ENCODE results near the gene LUC7L.
"Not testable (repeated sequence)": the region's sequence is repeated elsewhere in the genome, so short reads cannot be mapped to it uniquely, and the experiment has no call there.

The LUC7L gene

DNA sequence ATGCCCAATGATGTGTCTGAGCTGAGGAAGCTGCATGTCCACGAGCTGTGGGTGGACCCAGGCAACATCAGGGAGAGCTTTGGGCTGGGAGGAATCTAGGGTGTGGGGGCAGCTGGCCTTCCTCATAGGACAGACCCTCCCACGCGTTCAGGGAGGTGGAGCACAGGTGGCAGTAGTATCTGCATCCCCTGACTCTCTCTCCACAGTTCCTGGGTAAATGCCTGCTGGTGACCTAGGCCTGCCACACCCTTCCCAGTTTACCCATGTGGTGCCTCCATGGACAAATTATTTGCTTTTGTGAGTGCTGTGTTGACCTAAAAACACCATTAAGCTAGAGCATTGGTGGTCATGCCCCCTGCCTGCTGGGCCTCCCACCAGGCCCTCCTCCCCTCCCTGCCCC, 60.2 kb downstream of the LUC7L start:
- H3K4me3 ChIP-seq = no peak overlapping the region
- no peak for DNase-seq (ENCODE audit: low read depth, low spot score)
- H3K9ac ChIP-seq (ENCODE audit: insufficient read length) = no peak overlapping the region
- H3K27ac ChIP-seq = no peak overlapping the region
- no peaks in the 10 kb centered on the region for H3K9me3 ChIP-seq (ENCODE audit: low read depth, low read length)
- no peaks in the 10 kb centered on the region for H3K36me3 ChIP-seq (ENCODE audit: insufficient read depth, low read length)
- TF ChIP-seq POLR2AphosphoS5 (IDR thresholded peaks at IDR 0.05; ENCODE audit: borderline replicate concordance, low read depth, low read length) (no peak), FOXP2 (optimal IDR thresholded peaks at IDR 0.05; ENCODE audit: control extremely low read depth, extremely low read length, insufficient read depth) (no peak), EZH2 (IDR thresholded peaks at IDR 0.05) (no peak)

DNA sequence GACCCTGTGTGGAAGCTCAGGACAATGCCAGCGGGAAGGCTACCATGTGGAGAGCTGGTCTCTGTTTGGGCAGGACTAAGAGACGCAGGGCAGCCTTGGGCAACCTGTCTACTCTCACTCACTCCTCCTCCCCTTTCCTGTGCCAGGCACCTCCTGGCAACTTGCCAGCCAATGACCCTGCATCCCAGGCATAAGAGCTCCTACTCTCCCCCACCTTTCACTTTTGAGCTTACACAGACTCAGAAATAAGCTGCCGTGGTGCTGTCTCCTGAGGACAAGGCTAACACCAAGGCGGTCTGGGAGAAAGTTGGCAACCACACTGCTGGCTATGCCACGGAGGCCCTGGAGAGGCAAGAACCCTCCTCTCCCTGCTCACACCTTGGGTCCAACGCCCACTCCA, 60.8 kb downstream of the LUC7L start:
- Histone ChIP-seq H3K36me3 (ENCODE audit: insufficient read depth, low read length) (no peaks in the 10 kb centered on the region), H3K4me3 (no peak overlapping the region), H3K9ac (ENCODE audit: insufficient read length) (no peak overlapping the region), H3K9me3 (ENCODE audit: low read depth, low read length) (no peaks in the 10 kb centered on the region), H3K27ac (no peak overlapping the region)
- DNase-seq (ENCODE audit: low read depth, low spot score) = no peak
- TF ChIP-seq EZH2 (IDR thresholded peaks at IDR 0.05) = no peak
- TF ChIP-seq POLR2AphosphoS5 (IDR thresholded peaks at IDR 0.05; ENCODE audit: borderline replicate concordance, low read depth, low read length) = no peak
- no peak for TF ChIP-seq FOXP2 (optimal IDR thresholded peaks at IDR 0.05; ENCODE audit: control extremely low read depth, extremely low read length, insufficient read depth)

DNA sequence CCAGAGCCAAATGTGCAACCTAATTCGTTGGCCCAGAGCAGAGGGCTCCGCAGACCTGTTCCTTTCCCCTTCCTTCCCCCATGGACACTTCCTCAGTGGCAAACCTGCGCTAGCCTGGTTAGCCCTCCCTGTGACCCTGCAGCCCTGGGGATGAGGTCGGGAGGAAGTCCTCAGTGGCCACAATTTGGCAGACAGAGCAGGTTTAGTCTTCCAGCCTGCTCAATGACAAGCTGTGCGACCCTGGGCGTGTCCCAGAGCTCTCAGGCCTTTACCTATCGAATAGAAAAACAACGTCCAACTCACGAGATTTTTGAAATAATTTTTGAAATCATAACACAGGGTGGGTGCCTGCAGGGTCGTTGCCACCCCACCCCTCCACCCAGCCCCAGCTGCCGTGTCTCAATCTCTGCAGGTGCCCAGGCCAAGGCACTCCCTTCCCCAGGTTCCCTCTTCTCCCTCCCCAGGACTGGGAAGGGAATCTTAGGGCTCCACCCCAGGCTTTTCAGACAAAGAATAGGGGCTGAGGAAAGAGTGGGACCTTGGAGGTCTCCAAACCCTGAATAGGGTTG, 62.0 kb downstream of the LUC7L start:
- H3K9me3 ChIP-seq (ENCODE audit: low read depth, low read length) = no peaks in the 10 kb centered on the region
- TF ChIP-seq EZH2 (IDR thresholded peaks at IDR 0.05) (no peak), POLR2AphosphoS5 (IDR thresholded peaks at IDR 0.05; ENCODE audit: borderline replicate concordance, low read depth, low read length) (no peak), FOXP2 (optimal IDR thresholded peaks at IDR 0.05; ENCODE audit: control extremely low read depth, extremely low read length, insufficient read depth) (no peak)
- no peak for DNase-seq (ENCODE audit: low read depth, low spot score)
- H3K27ac ChIP-seq = no peak overlapping the region
- H3K9ac ChIP-seq (ENCODE audit: insufficient read length) = no peak overlapping the region
- H3K4me3 ChIP-seq = no peak overlapping the region
- no peaks in the 10 kb centered on the region for H3K36me3 ChIP-seq (ENCODE audit: insufficient read depth, low read length)

DNA sequence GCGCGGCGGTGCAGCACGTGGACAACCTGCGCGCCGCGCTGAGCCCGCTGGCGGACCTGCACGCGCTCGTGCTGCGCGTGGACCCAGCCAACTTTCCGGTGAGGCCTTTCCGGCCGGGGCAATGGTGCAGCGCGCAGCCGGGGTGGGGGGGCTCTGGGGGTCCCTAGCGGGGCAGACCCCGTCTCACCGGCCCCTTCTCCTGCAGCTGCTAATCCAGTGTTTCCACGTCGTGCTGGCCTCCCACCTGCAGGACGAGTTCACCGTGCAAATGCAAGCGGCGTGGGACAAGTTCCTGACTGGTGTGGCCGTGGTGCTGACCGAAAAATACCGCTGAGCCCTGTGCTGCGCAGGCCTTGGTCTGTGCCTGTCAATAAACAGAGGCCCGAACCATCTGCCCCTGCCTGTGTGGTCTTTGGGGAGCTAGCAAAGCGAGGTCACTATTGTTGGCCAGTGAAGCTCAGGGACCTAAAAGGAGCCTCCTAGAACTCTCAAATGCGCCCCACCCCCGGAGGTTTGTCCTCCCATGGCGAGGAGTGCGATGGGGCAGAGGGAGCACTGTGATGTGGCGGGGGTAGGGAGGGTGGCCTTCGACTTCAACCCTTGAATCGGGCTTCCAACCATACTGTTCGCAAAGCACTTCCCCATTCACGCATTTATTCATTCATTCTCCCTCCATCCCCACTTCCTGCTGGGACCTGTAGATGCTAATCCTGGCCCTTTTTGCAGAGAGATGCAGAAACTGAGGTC, 62.7 kb downstream of the LUC7L start:
- Histone ChIP-seq H3K4me3 (no peak overlapping the region), H3K9ac (ENCODE audit: insufficient read length) (no peak overlapping the region), H3K9me3 (ENCODE audit: low read depth, low read length) (no peaks in the 10 kb centered on the region), H3K27ac (no peak overlapping the region), H3K36me3 (ENCODE audit: insufficient read depth, low read length) (no peaks in the 10 kb centered on the region)
- DNase-seq (ENCODE audit: low read depth, low spot score) = no peak
- TF ChIP-seq FOXP2 (optimal IDR thresholded peaks at IDR 0.05; ENCODE audit: control extremely low read depth, extremely low read length, insufficient read depth) (no peak), EZH2 (IDR thresholded peaks at IDR 0.05) (no peak), POLR2AphosphoS5 (IDR thresholded peaks at IDR 0.05; ENCODE audit: borderline replicate concordance, low read depth, low read length) (no peak)

DNA sequence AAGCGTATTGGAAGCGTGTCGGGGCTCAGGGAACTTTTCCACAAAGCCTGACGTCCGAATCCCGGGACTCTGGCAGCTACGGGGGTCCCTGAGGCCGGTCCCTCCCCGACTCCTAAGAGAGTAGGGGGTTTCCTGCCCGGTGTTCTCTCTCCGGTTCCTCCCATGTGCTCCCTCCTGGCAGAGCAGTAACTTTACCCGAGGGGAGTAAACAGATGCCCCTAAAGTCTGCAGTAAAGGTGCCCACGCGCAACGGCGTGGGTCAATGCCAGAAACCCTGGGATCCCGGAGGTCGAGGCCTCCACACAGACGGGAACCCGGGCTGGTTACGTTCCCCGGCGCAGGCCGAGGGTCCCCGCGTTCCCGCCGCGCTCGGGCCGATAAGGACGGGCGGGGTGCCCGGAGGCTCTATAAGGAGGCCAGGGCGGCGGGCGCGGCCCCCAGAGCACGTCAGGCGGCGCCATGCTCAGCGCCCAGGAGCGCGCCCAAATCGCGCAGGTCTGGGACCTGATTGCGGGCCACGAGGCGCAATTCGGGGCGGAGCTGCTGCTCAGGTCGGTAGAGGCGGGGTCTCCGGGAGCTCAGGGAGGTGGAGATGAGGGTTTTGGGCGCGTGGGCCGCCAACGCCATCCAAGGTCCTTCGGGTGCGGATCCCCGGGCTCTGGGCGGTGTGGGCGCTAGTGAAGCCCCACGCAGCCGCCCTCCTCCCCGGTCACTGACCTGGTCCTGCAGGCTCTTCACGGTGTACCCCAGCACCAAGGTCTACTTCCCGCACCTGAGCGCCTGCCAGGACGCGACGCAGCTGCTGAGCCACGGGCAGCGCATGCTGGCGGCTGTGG, 63.5 kb downstream of the LUC7L start, which contains the start of gene HBM:
TSS of gene HBM (plus strand) at position 440 of the 836 bp plus-strand sequence. CDS start at position 460, 20 bp downstream.
- Histone ChIP-seq H3K9me3 (ENCODE audit: low read depth, low read length) (no peaks in the 10 kb centered on the region), H3K27ac (no peak within 1 kb of the TSS), H3K36me3 (ENCODE audit: insufficient read depth, low read length) (no peaks in the 10 kb centered on the region), H3K9ac (ENCODE audit: insufficient read length) (no peak within 1 kb of the TSS), H3K4me3 (peak within 1 kb of the TSS; percentile 60)
- DNase-seq (ENCODE audit: low read depth, low spot score) = no peak
- TF ChIP-seq FOXP2 (optimal IDR thresholded peaks at IDR 0.05; ENCODE audit: control extremely low read depth, extremely low read length, insufficient read depth) (no peak), POLR2AphosphoS5 (IDR thresholded peaks at IDR 0.05; ENCODE audit: borderline replicate concordance, low read depth, low read length) (no peak), EZH2 (IDR thresholded peaks at IDR 0.05) (no peak)

DNA sequence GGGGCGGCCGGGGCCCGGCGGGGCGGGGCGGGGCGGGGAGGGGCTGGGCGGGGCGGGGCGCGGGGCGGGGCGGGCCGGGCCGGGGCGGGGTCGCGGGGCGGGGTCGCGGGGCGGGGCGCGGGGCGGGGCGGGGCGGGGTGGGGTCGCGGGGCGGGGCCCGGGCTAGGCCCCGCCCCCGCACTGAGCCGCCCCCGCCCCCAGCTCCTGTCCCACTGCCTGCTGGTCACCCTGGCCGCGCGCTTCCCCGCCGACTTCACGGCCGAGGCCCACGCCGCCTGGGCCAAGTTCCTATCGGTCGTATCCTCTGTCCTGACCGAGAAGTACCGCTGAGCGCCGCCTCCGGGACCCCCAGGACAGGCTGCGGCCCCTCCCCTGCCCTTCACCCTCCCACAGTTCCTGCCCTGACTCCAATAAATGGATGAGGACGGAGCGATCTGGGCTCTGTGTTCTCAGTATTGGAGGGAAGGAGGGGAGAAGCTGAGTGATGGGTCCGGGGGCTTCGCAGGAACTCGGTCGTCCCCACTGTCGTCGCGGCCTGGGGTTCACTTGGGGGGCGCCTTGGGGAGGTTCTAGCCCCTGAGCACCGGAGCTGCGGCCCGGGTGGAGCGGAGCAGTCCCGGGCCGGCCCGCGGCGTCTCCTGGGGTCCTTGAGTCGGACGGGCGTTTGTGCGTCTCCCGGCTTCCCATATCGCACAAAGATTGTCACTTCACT, 64.3 kb downstream of the LUC7L start:
- DNase-seq (ENCODE audit: low read depth, low spot score) = no peak

DNA sequence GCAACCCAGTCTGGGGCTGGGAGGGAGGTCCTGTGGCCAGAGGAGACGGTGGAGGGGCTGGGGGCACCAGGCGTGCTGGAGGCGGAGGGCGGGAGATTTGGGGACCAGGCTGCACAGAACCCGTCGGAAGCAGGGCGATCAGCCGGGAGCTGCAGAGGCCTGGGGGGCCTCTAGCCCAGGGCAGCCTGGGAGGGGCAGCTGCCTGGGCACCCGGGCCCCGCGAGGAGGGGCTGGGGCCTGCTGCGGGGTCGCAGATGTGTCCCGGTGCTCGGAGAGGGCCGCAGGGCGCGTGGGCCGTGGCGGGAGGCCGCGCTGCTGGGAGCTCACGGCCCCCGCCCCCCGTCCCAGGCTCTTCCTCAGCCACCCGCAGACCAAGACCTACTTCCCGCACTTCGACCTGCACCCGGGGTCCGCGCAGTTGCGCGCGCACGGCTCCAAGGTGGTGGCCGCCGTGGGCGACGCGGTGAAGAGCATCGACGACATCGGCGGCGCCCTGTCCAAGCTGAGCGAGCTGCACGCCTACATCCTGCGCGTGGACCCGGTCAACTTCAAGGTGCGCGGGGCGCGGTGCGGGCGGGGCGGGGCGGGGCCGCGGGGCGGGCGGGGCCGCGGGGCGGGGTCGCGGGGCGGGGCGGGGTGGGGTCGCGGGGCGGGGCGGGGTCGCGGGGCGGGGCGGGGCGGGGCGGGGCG, 65.0 kb downstream of the LUC7L start:
- not testable (repeated sequence) for H3K9me3 ChIP-seq (ENCODE audit: low read depth, low read length); DNase-seq (ENCODE audit: low read depth, low spot score); H3K4me3 ChIP-seq; H3K27ac ChIP-seq; H3K9ac ChIP-seq (ENCODE audit: insufficient read length); H3K36me3 ChIP-seq (ENCODE audit: insufficient read depth, low read length)

More for the DNA sequence above, 64.3 kb downstream of the LUC7L start:
- H3K27ac ChIP-seq = no peak overlapping the region
- H3K9ac ChIP-seq (ENCODE audit: insufficient read length) = no peak overlapping the region
- no peaks in the 10 kb centered on the region for H3K9me3 ChIP-seq (ENCODE audit: low read depth, low read length)
- peak overlapping the region; percentile 60 for H3K4me3 ChIP-seq
- H3K36me3 ChIP-seq (ENCODE audit: insufficient read depth, low read length) = no peaks in the 10 kb centered on the region
- TF ChIP-seq EZH2 (IDR thresholded peaks at IDR 0.05) (no peak), POLR2AphosphoS5 (IDR thresholded peaks at IDR 0.05; ENCODE audit: borderline replicate concordance, low read depth, low read length) (no peak), FOXP2 (optimal IDR thresholded peaks at IDR 0.05; ENCODE audit: control extremely low read depth, extremely low read length, insufficient read depth) (no peak)

DNA sequence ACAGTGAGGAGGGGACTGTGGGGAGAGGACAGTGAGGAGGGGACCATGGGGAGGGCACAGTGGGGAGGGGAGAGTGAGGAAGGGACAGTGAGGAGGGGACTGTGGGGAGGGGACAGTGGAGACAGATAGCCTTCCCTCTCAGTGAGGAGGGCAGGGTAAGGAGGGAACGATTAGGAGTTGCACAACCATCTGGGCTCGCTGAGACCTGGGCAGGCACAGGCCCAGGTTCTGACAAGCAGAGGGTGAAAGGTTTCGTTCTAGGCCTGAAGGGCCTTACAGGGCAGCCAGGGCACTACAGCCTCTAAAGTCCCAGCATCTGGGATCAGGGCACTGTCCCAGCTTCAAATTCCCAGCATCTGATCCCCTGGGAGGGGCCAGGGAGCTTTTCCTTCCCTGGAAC, 65.6 kb downstream of the LUC7L start:
- H3K9ac ChIP-seq (ENCODE audit: insufficient read length) = not testable (repeated sequence)

DNA sequence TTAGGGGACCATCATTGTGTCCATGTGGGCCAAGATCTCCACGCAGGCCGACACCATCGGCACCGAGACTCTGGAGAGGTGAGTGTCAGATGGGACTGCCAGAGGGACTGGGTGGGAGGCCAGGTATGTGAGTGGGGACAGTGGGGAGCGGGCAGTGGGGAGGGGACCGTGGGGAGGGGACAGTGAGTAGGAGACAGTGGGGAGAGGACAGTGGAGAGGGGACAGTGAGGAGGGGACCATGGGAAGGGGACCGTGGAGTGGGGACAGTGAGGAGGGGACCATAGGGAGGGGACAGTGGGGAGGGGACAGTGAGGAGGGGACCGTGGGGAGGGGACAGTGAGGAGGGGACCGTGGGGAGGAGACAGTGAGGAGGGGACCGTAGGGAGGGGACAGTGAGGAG, 66.1 kb downstream of the LUC7L start:
- not testable (repeated sequence) for H3K27ac ChIP-seq; DNase-seq (ENCODE audit: low read depth, low spot score)

More for the DNA sequence above, 65.6 kb downstream of the LUC7L start:
- DNase-seq (ENCODE audit: low read depth, low spot score); H3K4me3 ChIP-seq; H3K9me3 ChIP-seq (ENCODE audit: low read depth, low read length); H3K27ac ChIP-seq; H3K36me3 ChIP-seq (ENCODE audit: insufficient read depth, low read length): not testable (repeated sequence)

More for the DNA sequence above, 66.1 kb downstream of the LUC7L start:
- H3K36me3 ChIP-seq (ENCODE audit: insufficient read depth, low read length); H3K9ac ChIP-seq (ENCODE audit: insufficient read length); H3K4me3 ChIP-seq; H3K9me3 ChIP-seq (ENCODE audit: low read depth, low read length): not testable (repeated sequence)

All from SK-N-MC (cell line).